GM19240 (cell line): ENCODE data around the gene PIP5K1A.
"Not testable (repeated sequence)": the region's sequence is repeated elsewhere in the genome, so short reads cannot be mapped to it uniquely, and the experiment has no call there.

Experiments used
- DNase-seq: peaks from one replicate; pipeline ENCODE4 v3.0.0; 2011; ENCODE audit warnings: low spot score; ENCODE audit not compliant: insufficient read length

Gene PIP5K1A

GRCh38 chr1:151192047-151192446 lies 6.3 kb upstream of the PIP5K1A start:
- no peak for DNase-seq

- no peak for DNase-seq
Observed at GRCh38 chr1:151193304-151193703, 5.0 kb upstream of the PIP5K1A start.

- no peak for DNase-seq
Observed at GRCh38 chr1:151193856-151194255, 4.5 kb upstream of the PIP5K1A start.

- DNase-seq, result not testable (repeated sequence)
Observed at GRCh38 chr1:151194894-151195594, 3.3 kb upstream of the PIP5K1A start.

- DNase-seq, result no peak
Observed at GRCh38 chr1:151196292-151196800, 2.0 kb upstream of the PIP5K1A start.

- DNase-seq, result no peak
Observed at GRCh38 chr1:151197863-151198253, 494 bp upstream of the PIP5K1A start.

GRCh38 chr1:151199873-151200581 lies 1.7 kb downstream of the PIP5K1A start:
- DNase-seq, result no peak

- not testable (repeated sequence) for DNase-seq
Observed at GRCh38 chr1:151205381-151205965, 7.1 kb downstream of the PIP5K1A start.

- DNase-seq, result no peak
Observed at GRCh38 chr1:151210830-151211229, 12.5 kb downstream of the PIP5K1A start.

GRCh38 chr1:151211972-151212705 lies 13.8 kb downstream of the PIP5K1A start:
- DNase-seq, result no peak

- no peak for DNase-seq
Observed at GRCh38 chr1:151213560-151213959, 15.2 kb downstream of the PIP5K1A start.

- no peak for DNase-seq
Observed at GRCh38 chr1:151221616-151222015, 23.3 kb downstream of the PIP5K1A start.

GRCh38 chr1:151222130-151222529 lies 23.8 kb downstream of the PIP5K1A start:
- DNase-seq, result no peak

GRCh38 chr1:151235235-151235634 lies 36.9 kb downstream of the PIP5K1A start:
- no peak for DNase-seq

- DNase-seq, result peak; percentile 11
Observed at GRCh38 chr1:151237678-151238466, 39.5 kb downstream of the PIP5K1A start.

GRCh38 chr1:151238467-151238739 lies 40.1 kb downstream of the PIP5K1A start:
- DNase-seq, result no peak

GRCh38 chr1:151242442-151242841 lies 44.1 kb downstream of the PIP5K1A start:
- no peak for DNase-seq

- no peak for DNase-seq
Observed at GRCh38 chr1:151243683-151244216, 45.4 kb downstream of the PIP5K1A start.

GRCh38 chr1:151246786-151247185 lies 48.4 kb downstream of the PIP5K1A start:
- DNase-seq, result no peak

GRCh38 chr1:151251656-151252470 lies 53.5 kb downstream of the PIP5K1A start:
- peak; percentile 37 for DNase-seq
